ENCODE measurements around the gene PSD4. TPM values are rescaled to one million over a fixed set of nuclear protein-coding genes. Genes with fewer than 3 reads are reported as not detected.

PSD4 gene
- total and polyA plus RNA-seq, 2 of the 4 experiments (the other 2 are of a cell fraction): 0.36 to 0.70 TPM

DNA sequence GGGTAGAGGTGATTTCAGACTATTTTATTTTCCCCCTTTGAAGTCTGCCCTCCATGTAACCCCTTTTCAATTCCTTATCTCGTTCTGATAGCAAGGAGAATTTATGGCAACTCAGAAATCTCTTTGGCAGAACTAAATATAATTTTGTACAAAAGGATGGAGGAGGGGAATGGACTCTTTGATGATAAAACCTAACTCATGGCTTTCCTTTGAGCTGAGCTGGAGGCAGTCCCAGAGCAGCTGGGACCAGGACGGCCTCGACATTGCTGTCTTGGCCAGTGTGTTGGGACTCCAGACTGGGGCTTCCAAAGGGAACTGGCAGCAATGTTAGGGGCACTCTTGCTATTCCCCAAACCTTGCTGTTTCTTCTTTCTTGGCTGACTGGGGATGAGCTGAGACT, 57.3 kb downstream of the PSD4 start:
- Histone ChIP-seq H2AK9ac (replicated peaks; ENCODE audit: low read depth, low read length, poor library complexity) (no peak overlapping the region), H2AK5ac (ENCODE audit: low read depth, low read length) (no peak overlapping the region), H3K27me3 (ENCODE audit: control insufficient read depth, insufficient read depth, low read length) (no peaks in the 10 kb centered on the region), H2BK120ac (ENCODE audit: low read depth, low read length) (no peak overlapping the region), H2AFZ (replicated peaks; ENCODE audit: low read length, poor library complexity) (no peak overlapping the region), H3K14ac (replicated peaks; ENCODE audit: low read depth, low read length) (no peak overlapping the region), H3K4ac (ENCODE audit: low read depth, low read length) (no peak overlapping the region), H3K4me1 (ENCODE audit: control insufficient read depth, insufficient read depth, low read length) (no peaks in the 10 kb centered on the region), H3K4me3 (ENCODE audit: insufficient read depth, low read depth, low read length) (no peak overlapping the region), H4K91ac (ENCODE audit: insufficient read depth, low read depth, low read length) (no peak overlapping the region), H4K5ac (ENCODE audit: low read depth, low read length) (no peak overlapping the region), H3K4me2 (ENCODE audit: low read depth, low read length) (no peak overlapping the region), H4K8ac (ENCODE audit: low read depth in 2 of 2, low read length in 2 of 2) (no peak overlapping the region), H2BK5ac (ENCODE audit: low read depth, low read length, poor library complexity, severe bottlenecking) (no peak overlapping the region), H3K27ac (ENCODE audit: insufficient read depth, low read length) (no peak overlapping the region), H3K18ac (ENCODE audit: low read depth, low read length) (no peak overlapping the region), H2BK20ac (ENCODE audit: low read depth, low read length) (no peak overlapping the region), H3K23ac (ENCODE audit: low read depth, low read length) (no peak overlapping the region), H4K20me1 (ENCODE audit: insufficient read depth, low read length) (no peaks in the 10 kb centered on the region), H2BK15ac (ENCODE audit: low read depth, low read length) (no peak overlapping the region), H3K9ac (ENCODE audit: low read depth, low read length) (no peak overlapping the region), H3K79me1 (ENCODE audit: low read depth in 1 of 2, low read length in 2 of 2) (no peaks in the 10 kb centered on the region), H3K36me3 (ENCODE audit: control insufficient read depth, insufficient read depth, low read length) (no peaks in the 10 kb centered on the region), H3K9me1 (ENCODE audit: insufficient read depth, low read length) (no peaks in the 10 kb centered on the region), H3K9me3 (ENCODE audit: control insufficient read depth, insufficient read depth, low read length) (no peaks in the 10 kb centered on the region), H3K56ac (ENCODE audit: extremely low read depth, insufficient read depth, low read length) (no peak overlapping the region)
- intact Hi-C loops (cut with micrococcal nuclease) (no loop called here), in situ Hi-C loops (cut with MboI; ENCODE audit: low sequenced_read_pairs) (no loop called here), dilution Hi-C loops (cut with HindIII; ENCODE audit: low sequenced_read_pairs, unreplicated experiment) (no loop called here)
- DNase-seq: no peak
- ChIA-PET CTCF (interaction anchor here (1.2 kb wide), 1 partner anchor 139 kb away, joined by 4 read pairs; no protein-coding TSS in a partner anchor), POLR2A (ENCODE audit: unreplicated experiment) (no interaction called here)
- TF ChIP-seq NFE2L2 (IDR thresholded peaks at IDR 0.05; ENCODE audit: low read depth, low read length) (no peak), FOS (IDR thresholded peaks at IDR 0.05; ENCODE audit: low read depth, low read length) (no peak), BHLHE40 (IDR thresholded peaks at IDR 0.05; ENCODE audit: low read depth, low read length) (no peak), CHD1 (IDR thresholded peaks at IDR 0.05; ENCODE audit: low read depth, low read length) (no peak), MAFK (IDR thresholded peaks at IDR 0.05; ENCODE audit: low read depth, low read length) (no peak), RCOR1 (IDR thresholded peaks at IDR 0.05; ENCODE audit: insufficient replicate concordance, low read length) (no peak), CEBPB (IDR thresholded peaks at IDR 0.05; ENCODE audit: low read depth, low read length) (no peak), RAD21 (IDR thresholded peaks at IDR 0.05; ENCODE audit: low read length) (no peak), RFX5 (IDR thresholded peaks at IDR 0.05; ENCODE audit: low read depth, low read length) (no peak), POLR2A (IDR thresholded peaks at IDR 0.05; ENCODE audit: low read depth, low read length) (no peak), MXI1 (IDR thresholded peaks at IDR 0.05; ENCODE audit: borderline replicate concordance, low read depth, low read length) (no peak)
- TF ChIP-seq, protein P1, sequence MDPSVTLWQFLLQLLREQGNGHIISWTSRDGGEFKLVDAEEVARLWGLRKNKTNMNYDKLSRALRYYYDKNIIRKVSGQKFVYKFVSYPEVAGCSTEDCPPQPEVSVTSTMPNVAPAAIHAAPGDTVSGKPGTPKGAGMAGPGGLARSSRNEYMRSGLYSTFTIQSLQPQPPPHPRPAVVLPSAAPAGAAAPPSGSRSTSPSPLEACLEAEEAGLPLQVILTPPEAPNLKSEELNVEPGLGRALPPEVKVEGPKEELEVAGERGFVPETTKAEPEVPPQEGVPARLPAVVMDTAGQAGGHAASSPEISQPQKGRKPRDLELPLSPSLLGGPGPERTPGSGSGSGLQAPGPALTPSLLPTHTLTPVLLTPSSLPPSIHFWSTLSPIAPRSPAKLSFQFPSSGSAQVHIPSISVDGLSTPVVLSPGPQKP (IDR thresholded peaks at IDR 0.05; ENCODE audit: borderline replicate concordance, low read depth, low read length): no peak
- TF ChIP-seq, protein P2, sequence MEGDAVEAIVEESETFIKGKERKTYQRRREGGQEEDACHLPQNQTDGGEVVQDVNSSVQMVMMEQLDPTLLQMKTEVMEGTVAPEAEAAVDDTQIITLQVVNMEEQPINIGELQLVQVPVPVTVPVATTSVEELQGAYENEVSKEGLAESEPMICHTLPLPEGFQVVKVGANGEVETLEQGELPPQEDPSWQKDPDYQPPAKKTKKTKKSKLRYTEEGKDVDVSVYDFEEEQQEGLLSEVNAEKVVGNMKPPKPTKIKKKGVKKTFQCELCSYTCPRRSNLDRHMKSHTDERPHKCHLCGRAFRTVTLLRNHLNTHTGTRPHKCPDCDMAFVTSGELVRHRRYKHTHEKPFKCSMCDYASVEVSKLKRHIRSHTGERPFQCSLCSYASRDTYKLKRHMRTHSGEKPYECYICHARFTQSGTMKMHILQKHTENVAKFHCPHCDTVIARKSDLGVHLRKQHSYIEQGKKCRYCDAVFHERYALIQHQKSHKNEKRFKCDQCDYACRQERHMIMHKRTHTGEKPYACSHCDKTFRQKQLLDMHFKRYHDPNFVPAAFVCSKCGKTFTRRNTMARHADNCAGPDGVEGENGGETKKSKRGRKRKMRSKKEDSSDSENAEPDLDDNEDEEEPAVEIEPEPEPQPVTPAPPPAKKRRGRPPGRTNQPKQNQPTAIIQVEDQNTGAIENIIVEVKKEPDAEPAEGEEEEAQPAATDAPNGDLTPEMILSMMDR (conservative IDR thresholded peaks at IDR 0.05; ENCODE audit: low read depth, low read length): no peak
- ATAC-seq (ENCODE audit: low read depth): no peak
- no CpG with 5 or more reads among the region's 3 CpGs for WGBS, 2 experiments (ENCODE audit: extremely low coverage in 2 of 2, insufficient read length in 1 of 2)
- BruUV-seq (replicated peaks): no TSS peak
